ENCODE measurements around the gene PRUNE2.

DNA sequence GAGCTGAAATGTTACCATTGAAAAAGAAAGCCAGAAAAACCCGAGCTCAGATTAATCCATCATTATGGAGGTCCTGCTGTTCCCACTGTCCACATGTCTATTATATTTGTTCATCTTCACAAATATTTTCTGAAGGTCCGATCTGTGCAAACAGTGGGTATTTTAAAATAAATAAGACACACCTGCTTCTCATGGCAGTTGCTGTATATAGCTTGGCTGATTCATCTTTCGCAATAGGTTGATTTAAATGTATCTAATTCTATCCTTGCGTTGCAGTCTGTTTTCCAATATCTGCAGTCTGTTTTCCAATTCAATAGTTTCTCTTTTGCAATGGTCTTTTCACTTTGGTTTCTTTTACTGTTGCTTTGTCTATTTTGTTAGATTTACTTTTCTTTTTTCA, 229.1 kb downstream of the PRUNE2 start:
- no peak for TF ChIP-seq POLR2A (IDR thresholded peaks at IDR 0.05)
- TF ChIP-seq, protein P1, sequence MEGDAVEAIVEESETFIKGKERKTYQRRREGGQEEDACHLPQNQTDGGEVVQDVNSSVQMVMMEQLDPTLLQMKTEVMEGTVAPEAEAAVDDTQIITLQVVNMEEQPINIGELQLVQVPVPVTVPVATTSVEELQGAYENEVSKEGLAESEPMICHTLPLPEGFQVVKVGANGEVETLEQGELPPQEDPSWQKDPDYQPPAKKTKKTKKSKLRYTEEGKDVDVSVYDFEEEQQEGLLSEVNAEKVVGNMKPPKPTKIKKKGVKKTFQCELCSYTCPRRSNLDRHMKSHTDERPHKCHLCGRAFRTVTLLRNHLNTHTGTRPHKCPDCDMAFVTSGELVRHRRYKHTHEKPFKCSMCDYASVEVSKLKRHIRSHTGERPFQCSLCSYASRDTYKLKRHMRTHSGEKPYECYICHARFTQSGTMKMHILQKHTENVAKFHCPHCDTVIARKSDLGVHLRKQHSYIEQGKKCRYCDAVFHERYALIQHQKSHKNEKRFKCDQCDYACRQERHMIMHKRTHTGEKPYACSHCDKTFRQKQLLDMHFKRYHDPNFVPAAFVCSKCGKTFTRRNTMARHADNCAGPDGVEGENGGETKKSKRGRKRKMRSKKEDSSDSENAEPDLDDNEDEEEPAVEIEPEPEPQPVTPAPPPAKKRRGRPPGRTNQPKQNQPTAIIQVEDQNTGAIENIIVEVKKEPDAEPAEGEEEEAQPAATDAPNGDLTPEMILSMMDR (IDR thresholded peaks at IDR 0.05): no peak
